ENCODE results near the gene ACOT13. TPM values are rescaled to one million over a fixed set of nuclear protein-coding genes. Genes with fewer than 3 reads are reported as not detected.
"Not testable (repeated sequence)": the region's sequence is repeated elsewhere in the genome, so short reads cannot be mapped to it uniquely, and the experiment has no call there.

Gene ACOT13
- total and polyA plus RNA-seq, 9 donors, result 3.4 to 32.2 (median 9.8) TPM

GRCh38 chr6:24664046-24664987 is 2.6 kb upstream of the ACOT13 start:
- H3K27me3 ChIP-seq, result no peaks in the 10 kb centered on the region
- H3K36me3 ChIP-seq, result no peaks in the 10 kb centered on the region
- H3K27ac ChIP-seq, result no peak overlapping the region
- peaks cover 7% of the 10 kb centered on the region for H3K4me1 ChIP-seq (ENCODE audit: insufficient read depth)
- intact Hi-C loops (cut with DNase I), result no loop called here
- H3K4me3 ChIP-seq, result no peak overlapping the region
- no peaks in the 10 kb centered on the region for H3K9me3 ChIP-seq
- WGBS, 3 donors, result 93 to 94% (median 94%) methylated on average over 7 of the region's 7 CpGs
- no peak for DNase-seq
- no peak for TF ChIP-seq EP300 (IDR thresholded peaks at IDR 0.05)
- TF ChIP-seq CTCF (IDR thresholded peaks at IDR 0.05), result no peak
- no peak for TF ChIP-seq POLR2A (IDR thresholded peaks at IDR 0.05)

GRCh38 chr6:24666097-24666640 is 708 bp upstream of the ACOT13 start:
- peak in 3 of 5 donors; percentile 37 to 57 (median 45) for DNase-seq
- peak overlapping the region; percentile 85 for H3K4me3 ChIP-seq
- intact Hi-C loops (cut with DNase I), result no loop called here
- TF ChIP-seq CTCF (IDR thresholded peaks at IDR 0.05) (no peak), EP300 (IDR thresholded peaks at IDR 0.05) (no peak), POLR2A (IDR thresholded peaks at IDR 0.05) (no peak)
- H3K27ac ChIP-seq, result peak overlapping the region; percentile 7 to 55
- peaks cover 6% of the 10 kb centered on the region for H3K4me1 ChIP-seq (ENCODE audit: insufficient read depth)
- H3K36me3 ChIP-seq, result no peaks in the 10 kb centered on the region
- no peaks in the 10 kb centered on the region for H3K27me3 ChIP-seq
- H3K9me3 ChIP-seq, result no peaks in the 10 kb centered on the region
- WGBS, 3 donors, result 0% methylated on average over 26 of the region's 26 CpGs

DNA sequence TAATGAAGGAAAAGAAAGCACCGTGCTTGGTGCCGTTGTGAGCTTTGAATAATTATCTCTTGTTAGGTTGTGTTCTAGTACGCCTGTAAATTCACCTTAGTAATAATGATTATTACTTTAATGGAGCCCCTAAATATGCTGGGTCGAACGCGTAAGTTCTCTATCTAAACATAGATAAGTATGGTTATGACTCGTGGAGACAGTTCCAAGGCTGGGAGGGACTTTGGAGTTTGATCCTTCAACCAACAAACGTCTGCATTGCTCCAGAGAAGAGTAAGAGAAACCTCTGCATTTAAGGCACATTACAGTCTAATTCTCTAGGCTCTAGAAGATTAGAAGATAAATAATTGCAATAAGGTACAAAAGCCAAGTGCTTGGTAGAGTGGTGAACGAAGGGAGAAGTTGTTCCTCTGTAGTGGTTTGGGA is 514 bp downstream of the ACOT13 start:
- no peaks in the 10 kb centered on the region for H3K36me3 ChIP-seq
- peak overlapping the region; percentile 85 for H3K4me3 ChIP-seq
- 2 to 4% (median 3%) methylated on average over 9 of the region's 9 CpGs for WGBS, 3 donors
- H3K4me1 ChIP-seq (ENCODE audit: insufficient read depth), result peaks cover 6% of the 10 kb centered on the region
- H3K27ac ChIP-seq, result peak overlapping the region; percentile 36 to 55
- no peak for DNase-seq
- intact Hi-C loops (cut with DNase I), result no loop called here
- no peaks in the 10 kb centered on the region for H3K27me3 ChIP-seq
- TF ChIP-seq EP300 (IDR thresholded peaks at IDR 0.05) (peak; percentile 10), CTCF (IDR thresholded peaks at IDR 0.05) (no peak)
- H3K9me3 ChIP-seq, result no peaks in the 10 kb centered on the region

DNA sequence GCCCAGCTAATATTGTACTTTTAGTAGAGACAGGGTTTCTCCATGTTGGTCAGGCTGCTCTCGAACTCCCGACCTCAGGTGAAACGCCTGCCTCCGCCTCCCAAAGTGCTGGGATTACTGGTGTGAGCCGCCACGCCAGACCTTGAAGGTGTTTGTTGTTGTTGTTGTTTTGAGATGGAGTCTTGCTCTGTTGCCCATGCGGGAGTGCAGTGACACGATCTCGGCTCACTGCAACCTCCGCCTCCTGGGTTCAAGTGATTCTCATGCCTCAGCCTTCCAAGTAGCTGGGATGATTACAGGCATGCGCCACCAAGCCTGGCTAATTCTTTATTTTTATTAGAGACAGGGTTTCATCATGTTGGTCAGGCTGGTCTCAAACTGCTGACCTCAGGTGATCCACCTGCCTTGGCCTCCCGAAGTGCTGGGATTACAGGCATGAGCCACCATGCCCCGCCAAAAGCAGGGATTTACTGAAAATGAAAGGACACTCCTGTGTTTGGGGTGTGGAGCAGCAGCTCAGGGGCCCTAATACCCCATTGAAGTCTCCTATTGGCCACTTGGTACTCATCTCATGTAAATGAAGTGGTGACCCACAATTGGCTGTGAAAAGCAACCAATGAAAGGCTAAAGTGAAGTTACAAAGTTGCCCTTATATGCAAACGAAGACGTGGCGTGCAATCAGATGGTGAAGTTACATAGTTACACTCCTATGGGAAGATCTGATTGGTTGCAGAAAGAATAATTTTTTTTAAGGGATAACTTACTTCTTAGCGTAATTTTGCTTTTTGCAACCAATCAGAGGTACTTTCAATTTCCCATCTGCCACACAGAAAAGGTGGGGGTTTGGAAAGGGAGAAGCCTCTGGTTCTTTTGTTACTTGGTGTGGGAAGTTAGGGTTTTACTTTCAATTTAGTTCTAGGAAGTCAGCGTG is 1.5 kb downstream of the ACOT13 start:
- H3K27ac ChIP-seq; H3K27me3 ChIP-seq; H3K4me3 ChIP-seq; H3K4me1 ChIP-seq (ENCODE audit: insufficient read depth); H3K36me3 ChIP-seq; H3K9me3 ChIP-seq; intact Hi-C loops (cut with DNase I): not testable (repeated sequence)
- WGBS, 3 donors, result 95 to 97% (median 95%) methylated on average over 18 of the region's 18 CpGs
- DNase-seq, result peak in 1 of 5 donors; percentile 25
